NOMO-1 (cell line): Measurements from ENCODE around the gene ANKFY1.

Source experiments
- DNase-seq, 2 experiments: peaks; one replicate each; lab custom pipeline; 2025; ENCODE audit not compliant: unreplicated experiment in 2 of 2; lab: John Stamatoyannopoulos, UW

ANKFY1 gene

GRCh38 chr17:4182043-4182442 is 81.7 kb downstream of the ANKFY1 start:
- DNase-seq: no peak

- no peak for DNase-seq
Observed at GRCh38 chr17:4180791-4181190, 83.0 kb downstream of the ANKFY1 start.

GRCh38 chr17:4179071-4179470 is 84.7 kb downstream of the ANKFY1 start:
- no peak for DNase-seq

GRCh38 chr17:4178651-4179050 is 85.1 kb downstream of the ANKFY1 start:
- no peak for DNase-seq

GRCh38 chr17:4177806-4178205 is 86.0 kb downstream of the ANKFY1 start:
- no peak for DNase-seq

- DNase-seq: no peak
Observed at GRCh38 chr17:4176808-4177472, 86.8 kb downstream of the ANKFY1 start.

- DNase-seq: no peak
Observed at GRCh38 chr17:4175921-4176807, 87.6 kb downstream of the ANKFY1 start.

GRCh38 chr17:4174556-4174955 is 89.2 kb downstream of the ANKFY1 start:
- no peak for DNase-seq

- DNase-seq: no peak
Observed at GRCh38 chr17:4173781-4174180, 90.0 kb downstream of the ANKFY1 start.

- DNase-seq: no peak
Observed at GRCh38 chr17:4172356-4172755, 91.4 kb downstream of the ANKFY1 start.

- DNase-seq: no peak
Observed at GRCh38 chr17:4170639-4171280, 93.0 kb downstream of the ANKFY1 start.

- DNase-seq: no peak
Observed at GRCh38 chr17:4167786-4168185, 96.0 kb downstream of the ANKFY1 start.

GRCh38 chr17:4166419-4166818 is 97.4 kb downstream of the ANKFY1 start:
- DNase-seq: no peak

GRCh38 chr17:4165301-4166010 is 98.3 kb downstream of the ANKFY1 start:
- DNase-seq: no peak

- DNase-seq: no peak
Observed at GRCh38 chr17:4163951-4164350, 99.8 kb downstream of the ANKFY1 start.

GRCh38 chr17:4162775-4163466 is 100.9 kb downstream of the ANKFY1 start:
- peak; percentile 28 to 33 for DNase-seq

- DNase-seq: no peak
Observed at GRCh38 chr17:4162321-4162720, 101.5 kb downstream of the ANKFY1 start.

- no peak for DNase-seq
Observed at GRCh38 chr17:4161967-4162305, 101.8 kb downstream of the ANKFY1 start.

GRCh38 chr17:4161192-4161966 is 102.4 kb downstream of the ANKFY1 start:
- no peak for DNase-seq
